Measurements from ENCODE around the gene CCDC158.

DNA sequence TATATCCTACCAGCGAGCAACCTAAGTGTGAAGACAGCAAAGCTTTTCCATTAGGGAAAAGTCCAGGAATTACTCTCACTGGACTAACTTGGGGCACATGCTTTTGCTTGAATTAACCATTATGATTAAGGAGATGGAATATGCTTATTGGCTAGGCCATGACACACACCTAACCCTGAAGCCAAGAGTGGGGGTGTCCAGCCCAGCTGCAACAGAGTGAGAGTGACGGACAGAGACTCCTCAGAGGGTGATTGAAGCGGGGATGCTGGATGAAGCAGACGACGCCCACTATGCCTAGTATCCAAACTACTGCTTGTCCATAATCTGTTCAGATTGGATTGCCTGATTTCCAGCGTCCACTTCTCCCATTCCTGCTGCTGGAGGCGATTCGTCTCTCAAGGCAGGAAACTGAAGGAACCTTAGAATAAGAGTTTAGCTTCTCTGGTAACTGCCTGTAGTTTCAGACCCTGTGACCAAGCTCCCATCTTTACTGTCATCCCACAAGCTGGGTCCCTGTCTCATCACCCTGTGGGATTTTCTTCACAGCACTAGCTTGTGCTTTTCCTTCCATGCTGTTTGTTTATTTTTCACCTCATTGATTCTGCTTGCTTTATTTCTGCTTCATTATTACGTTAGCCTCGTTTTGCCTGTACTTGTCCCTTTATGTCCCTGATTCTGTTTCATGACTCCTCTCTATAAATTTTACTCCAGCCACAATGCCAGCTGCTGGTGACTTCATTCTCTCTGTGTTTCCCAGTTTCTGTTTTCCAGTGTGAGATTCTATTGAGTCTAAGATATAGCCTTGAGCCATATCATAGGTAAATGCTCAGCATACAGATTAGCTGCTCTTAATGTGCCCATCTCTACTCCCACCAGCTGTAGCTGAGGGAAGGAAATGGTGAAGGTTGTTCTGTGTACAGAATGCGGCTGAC lies 150.4 kb downstream of the CCDC158 start:
- TF ChIP-seq CTCF (IDR thresholded peaks at IDR 0.05 in 8 of 11, conservative IDR thresholded peaks at IDR 0.05 in 3 of 11), result no peak
- TF ChIP-seq POLR2A (IDR thresholded peaks at IDR 0.05), result no peak
- no peak for TF ChIP-seq POLR2AphosphoS5 (IDR thresholded peaks at IDR 0.05)
